HepG2 (cell line): ENCODE measurements around the gene VDAC1. TPM values are rescaled to one million over a fixed set of nuclear protein-coding genes. Genes with fewer than 3 reads are reported as not detected.
A peak's percentile ranks its signal among the peaks of the same experiment; 100 is the strongest.

Experiments
- CCAR2 ChIP-seq: fragments of 200-400 bp; formaldehyde crosslinking; optimal IDR thresholded peaks from 2 replicates; pipeline ENCODE3; 2018; ENCODE audit warnings: low read depth, mild to moderate bottlenecking, low read length, moderate library complexity
- E2F5 ChIP-seq: sonication (generic); formaldehyde crosslinking; conservative IDR thresholded peaks from 2 replicates; pipeline ENCODE4 v1.4.0; 2020; ENCODE audit warnings: missing genetic modification reagents
- KLF15 ChIP-seq: sonication (generic); formaldehyde crosslinking; IDR thresholded peaks from 2 replicates; pipeline ENCODE4 v1.8.1; 2023; ENCODE audit warnings: borderline replicate concordance, mild to moderate bottlenecking, inconsistent platforms, missing genetic modification reagents, mixed read lengths
- MAZ ChIP-seq, 2 experiments: sonication (generic) in 1 of 2; formaldehyde crosslinking in 1 of 2; IDR thresholded peaks; 2 replicates each; pipeline versions ENCODE4 v1.5.0 to v1.6.1; 2012 to 2020; ENCODE audit warnings: low read depth in 2 of 2, mild to moderate bottlenecking in 2 of 2, borderline replicate concordance in 1 of 2, improper control_type of control experiment in 1 of 2, low read length in 1 of 2, missing genetic modification reagents in 1 of 2, moderate library complexity in 1 of 2
- NCOR1 ChIP-seq: fragments of 200-600 bp; sonication (generic); IDR thresholded peaks from 2 replicates; pipeline ENCODE4 v1.7.0; 2017; ENCODE audit warnings: antibody characterized with exemption, low read length, borderline replicate concordance
- RAD21 ChIP-seq: fragments of 450-650 bp; formaldehyde crosslinking; IDR thresholded peaks from 2 replicates; pipeline ENCODE4 v1.5.0; 2020; ENCODE audit warnings: mild to moderate bottlenecking
- RFXAP ChIP-seq: sonication (generic); formaldehyde crosslinking; IDR thresholded peaks from 2 replicates; pipeline ENCODE4 v1.4.0; 2020; ENCODE audit warnings: missing genetic modification reagents, borderline replicate concordance
- RXRA ChIP-seq: sonication (generic); formaldehyde crosslinking; IDR thresholded peaks from 2 replicates; pipeline ENCODE4 v1.5.1; 2020; ENCODE audit warnings: missing genetic modification reagents
- SNAI1 ChIP-seq: sonication (generic); formaldehyde crosslinking; IDR thresholded peaks from 2 replicates; pipeline ENCODE4 v1.5.0; 2020; ENCODE audit warnings: mild to moderate bottlenecking, missing genetic modification reagents, borderline replicate concordance
- SOX6 ChIP-seq, 2 experiments: fragments of 450-650 bp in 1 of 2; sonication (generic) in 1 of 2; formaldehyde crosslinking in 1 of 2; IDR thresholded peaks; 2 replicates each; pipeline versions ENCODE4 v1.4.0 to v1.6.1; 2017 to 2020; ENCODE audit warnings: antibody characterized with exemption in 1 of 2, mild to moderate bottlenecking in 1 of 2, missing genetic modification reagents in 1 of 2
- ZBTB33 ChIP-seq: sonication (generic); formaldehyde crosslinking; IDR thresholded peaks from 2 replicates; pipeline ENCODE4 v1.4.0; 2020; ENCODE audit warnings: missing genetic modification reagents
- ZBTB4 ChIP-seq: sonication (generic); formaldehyde crosslinking; IDR thresholded peaks from 2 replicates; pipeline ENCODE4 v1.4.0; 2020; ENCODE audit warnings: missing genetic modification reagents, mild to moderate bottlenecking, borderline replicate concordance
- ZNF17 ChIP-seq: sonication (generic); formaldehyde crosslinking; IDR thresholded peaks from 2 replicates; pipeline ENCODE4 v1.5.0; 2020; ENCODE audit warnings: mild to moderate bottlenecking, missing genetic modification reagents
- ZNF230 ChIP-seq: sonication (generic); formaldehyde crosslinking; IDR thresholded peaks from 2 replicates; pipeline ENCODE4 v1.4.0; 2020; ENCODE audit warnings: mild to moderate bottlenecking, missing genetic modification reagents
- ZNF709 ChIP-seq: sonication (generic); formaldehyde crosslinking; IDR thresholded peaks from 2 replicates; pipeline ENCODE4 v1.5.0; 2020; ENCODE audit warnings: mild to moderate bottlenecking, missing genetic modification reagents
- ZNF775 ChIP-seq: sonication (generic); formaldehyde crosslinking; IDR thresholded peaks from 2 replicates; pipeline ENCODE4 v1.4.0; 2020; ENCODE audit warnings: missing genetic modification reagents, mild to moderate bottlenecking, moderate library complexity, borderline replicate concordance
- polyA plus RNA-seq, 8 experiments: library from polyadenylated mRNA; depleted of rRNA in 3 of 8; stranded (reverse) in 7 of 8; unstranded in 1 of 8; fragments of >200 nt; fragmentation: Illumina TruSeq in 4 of 8; extraction: Trizol in 4 of 8; gene quantifications; 2 replicates each; pipeline versions ENCODE4 v1.2.1 to v1.2.3, GENCODE V29; 2011 to 2016; ENCODE audit warnings: low read depth in 4 of 8, missing spikeins in 1 of 8, mixed read lengths in 1 of 8; ENCODE audit not compliant: insufficient read depth in 1 of 8
- total RNA-seq, 5 experiments: library from RNA; depleted of rRNA; stranded (reverse); fragments of >200 nt; fragmentation: Illumina TruSeq; extraction: Trizol; gene quantifications; 2 replicates each; pipeline ENCODE4 v1.2.3, GENCODE V29; 2016; ENCODE audit warnings: low read depth in 1 of 5
- TF ChIP-seq, protein P1 (sequence below): fragments of 450-650 bp; IDR thresholded peaks from 2 replicates; pipeline ENCODE4 v1.6.1; 2016

VDAC1 gene
- total and polyA plus RNA-seq, 2 of the 13 experiments (the other 11 are each of a cell fraction or from before 2014, with no cell fraction given) = 112 to 380 TPM

GRCh38 chr5:134046801-134047686, 42.3 kb upstream of the VDAC1 start (continued):
- TF ChIP-seq E2F5 (CRISPR knock-in tag) (no peak), SOX6 (IDR thresholded peaks at IDR 0.05) (no peak), SOX6 (CRISPR knock-in tag; IDR thresholded peaks at IDR 0.05) (peak; percentile 97), ZBTB4 (CRISPR knock-in tag) (peak; percentile 48; the same call in 1 of the 2 replicates), KLF15 (no peak), ZNF17 (CRISPR knock-in tag) (no peak), ZBTB33 (0 out of 2 replicates have a peak, but pooled peaks have one; percentile 48), MAZ (IDR thresholded peaks at IDR 0.05; ENCODE audit: borderline replicate concordance, low read depth, low read length) (0 out of 2 replicates have a peak, but pooled peaks have one; percentile 11), MAZ (CRISPR knock-in tag; IDR thresholded peaks at IDR 0.05; ENCODE audit: low read depth) (0 out of 2 replicates have a peak, but pooled peaks have one; percentile 47), NCOR1 (peak; percentile 94; the same call in 1 of the 2 replicates), CCAR2 (peak; percentile 82), ZNF230 (CRISPR knock-in tag) (no peak), ZNF775 (CRISPR knock-in tag) (peak; percentile 69; the same call in 1 of the 2 replicates), RFXAP (CRISPR knock-in tag) (peak; percentile 72; the same call in 1 of the 2 replicates), RXRA (CRISPR knock-in tag) (peak; percentile 95), RAD21 (CRISPR knock-in tag) (0 out of 2 replicates have a peak, but pooled peaks have one; percentile 18), SNAI1 (CRISPR knock-in tag) (no peak), ZNF709 (no peak)
- TF ChIP-seq, protein P1, sequence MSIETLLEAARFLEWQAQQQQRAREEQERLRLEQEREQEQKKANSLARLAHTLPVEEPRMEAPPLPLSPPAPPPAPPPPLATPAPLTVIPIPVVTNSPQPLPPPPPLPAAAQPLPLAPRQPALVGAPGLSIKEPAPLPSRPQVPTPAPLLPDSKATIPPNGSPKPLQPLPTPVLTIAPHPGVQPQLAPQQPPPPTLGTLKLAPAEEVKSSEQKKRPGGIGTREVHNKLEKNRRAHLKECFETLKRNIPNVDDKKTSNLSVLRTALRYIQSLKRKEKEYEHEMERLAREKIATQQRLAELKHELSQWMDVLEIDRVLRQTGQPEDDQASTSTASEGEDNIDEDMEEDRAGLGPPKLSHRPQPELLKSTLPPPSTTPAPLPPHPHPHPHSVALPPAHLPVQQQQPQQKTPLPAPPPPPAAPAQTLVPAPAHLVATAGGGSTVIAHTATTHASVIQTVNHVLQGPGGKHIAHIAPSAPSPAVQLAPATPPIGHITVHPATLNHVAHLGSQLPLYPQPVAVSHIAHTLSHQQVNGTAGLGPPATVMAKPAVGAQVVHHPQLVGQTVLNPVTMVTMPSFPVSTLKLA = no peak
